GM19043 (cell line): ENCODE data around the gene PARD6G.
"Not testable (repeated sequence)": the region's sequence is repeated elsewhere in the genome, so short reads cannot be mapped to it uniquely, and the experiment has no call there.

Source experiments
- ATAC-seq: cut with Tn5 transposase; IDR thresholded peaks from one replicate; pipeline ENCODE4 v1.9.1; 2021; ENCODE audit warnings: low read depth; ENCODE audit not compliant: unreplicated experiment

PARD6G gene

DNA sequence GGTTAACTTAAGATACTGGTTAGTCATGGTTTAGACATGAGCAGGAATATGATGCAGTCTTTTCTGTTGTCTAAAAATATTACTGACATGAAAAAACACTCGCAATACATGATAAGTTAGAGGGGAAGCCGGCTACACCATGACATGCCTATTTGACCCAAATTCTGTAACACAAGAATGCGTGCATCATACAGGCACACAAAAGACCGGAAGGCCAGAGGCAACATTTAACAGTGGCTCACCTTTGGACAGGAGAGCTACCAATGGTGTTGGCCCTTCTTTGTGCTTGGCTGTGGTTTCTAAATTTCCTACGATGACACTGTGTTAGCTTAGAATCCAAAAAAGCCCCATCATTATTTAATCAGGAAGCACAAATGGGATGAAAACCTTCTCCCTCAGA, 4.1 kb downstream of the PARD6G start:
- ATAC-seq, result no peak

DNA sequence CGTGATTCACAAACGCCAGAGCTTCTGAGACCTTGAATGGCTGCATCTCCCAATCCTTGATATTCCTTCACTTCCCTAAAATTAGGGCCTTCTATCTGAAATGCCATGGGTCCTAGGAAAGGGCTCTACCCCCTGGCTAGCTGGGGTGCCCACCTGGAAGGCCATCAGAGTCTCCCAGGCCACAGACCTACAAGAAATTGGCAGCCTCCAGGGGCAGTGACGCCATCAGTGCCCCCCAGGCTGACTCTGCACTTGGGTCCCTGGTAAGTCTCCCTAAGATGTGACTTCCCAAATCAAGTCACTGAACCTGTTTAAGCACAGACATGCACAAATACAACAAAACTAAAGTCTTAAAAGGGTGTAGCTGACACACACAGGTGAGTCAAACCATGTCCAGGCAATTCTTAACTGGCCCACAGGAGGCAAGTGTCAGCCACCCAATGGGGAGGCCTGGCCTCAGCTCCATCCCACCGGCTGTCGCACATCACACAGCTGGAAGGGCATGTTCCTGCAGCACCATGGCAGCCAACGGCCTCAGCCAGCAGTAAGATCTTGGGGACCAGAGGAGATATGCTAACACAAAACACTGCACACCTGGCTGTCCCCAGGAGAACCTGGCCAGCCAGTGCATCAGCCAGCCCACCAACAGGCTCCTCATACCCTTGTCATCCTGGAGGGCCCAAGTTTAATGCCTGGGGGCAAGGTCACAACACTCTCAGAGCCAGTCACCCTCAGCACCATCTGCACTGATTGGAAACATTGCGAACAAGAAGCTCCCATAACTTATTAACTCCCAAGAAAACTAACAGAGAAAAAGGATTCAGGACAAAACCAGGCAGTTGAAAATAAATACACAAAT, 5.2 kb downstream of the PARD6G start:
- ATAC-seq, result no peak

DNA sequence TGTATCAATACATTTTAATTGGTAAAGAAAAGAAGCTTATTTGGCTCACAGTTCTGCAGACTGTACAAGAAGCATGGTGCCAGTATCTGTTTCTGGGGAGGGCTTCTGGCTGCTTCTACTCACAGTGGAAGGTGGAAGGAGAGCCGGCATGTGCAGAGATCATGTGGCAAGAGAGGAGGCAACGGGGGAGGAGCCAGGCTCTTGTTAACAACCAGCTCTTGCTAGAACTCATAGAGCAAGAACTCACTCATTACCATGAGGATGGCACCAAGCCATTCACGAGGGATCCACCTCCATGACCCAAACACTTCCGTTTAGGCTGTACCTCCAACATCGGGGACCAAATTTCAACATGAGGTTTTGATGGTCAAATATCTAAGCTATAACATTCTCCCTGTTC, 7.5 kb downstream of the PARD6G start:
- ATAC-seq, result no peak

DNA sequence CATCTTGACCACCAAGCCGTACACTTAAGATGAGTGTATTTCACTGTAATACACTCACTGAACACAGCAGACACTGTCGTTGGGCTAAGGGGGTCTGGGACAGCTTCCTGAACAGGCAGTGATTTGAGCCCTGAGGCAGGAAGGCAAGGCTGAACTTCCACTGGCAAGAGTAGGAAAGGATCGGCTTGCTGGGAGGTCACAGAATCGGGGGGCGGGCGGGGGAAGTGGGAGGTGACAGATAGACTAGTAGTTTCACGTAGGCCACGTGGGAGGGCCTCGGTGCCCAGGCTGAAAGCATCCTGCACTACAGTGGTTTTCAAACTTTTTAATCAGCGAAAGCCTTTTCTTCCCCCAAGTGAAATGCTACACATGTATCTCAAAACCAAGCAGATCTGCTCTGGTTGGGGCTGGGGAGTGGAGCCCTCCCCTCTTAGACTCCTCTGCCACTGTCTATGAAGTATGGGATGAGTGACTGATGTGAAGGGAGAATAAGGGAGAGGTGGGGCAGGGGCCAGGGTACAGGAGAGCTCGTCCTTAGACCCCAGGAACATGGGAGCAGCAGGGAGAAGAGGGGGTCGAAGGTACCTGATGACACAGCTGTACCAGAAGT, 8.6 kb downstream of the PARD6G start:
- ATAC-seq, result no peak

DNA sequence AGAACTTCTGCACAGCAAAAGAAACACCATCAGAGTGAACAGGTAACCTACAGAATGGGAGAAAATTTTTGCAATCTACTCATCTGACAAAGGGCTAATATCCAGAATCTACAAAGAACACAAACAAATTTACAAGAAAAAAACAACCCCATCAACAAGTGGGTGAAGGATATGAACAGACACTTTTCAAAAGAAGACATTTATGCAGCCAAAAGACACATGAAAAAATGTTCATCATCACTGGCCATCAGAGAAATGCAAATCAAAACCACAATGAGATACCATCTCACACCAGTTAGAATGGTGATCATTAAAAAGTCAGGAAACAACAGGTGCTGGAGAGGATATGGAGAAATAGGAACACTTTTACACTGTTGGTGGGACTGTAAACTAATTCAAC, 9.8 kb downstream of the PARD6G start:
- ATAC-seq, result not testable (repeated sequence)

DNA sequence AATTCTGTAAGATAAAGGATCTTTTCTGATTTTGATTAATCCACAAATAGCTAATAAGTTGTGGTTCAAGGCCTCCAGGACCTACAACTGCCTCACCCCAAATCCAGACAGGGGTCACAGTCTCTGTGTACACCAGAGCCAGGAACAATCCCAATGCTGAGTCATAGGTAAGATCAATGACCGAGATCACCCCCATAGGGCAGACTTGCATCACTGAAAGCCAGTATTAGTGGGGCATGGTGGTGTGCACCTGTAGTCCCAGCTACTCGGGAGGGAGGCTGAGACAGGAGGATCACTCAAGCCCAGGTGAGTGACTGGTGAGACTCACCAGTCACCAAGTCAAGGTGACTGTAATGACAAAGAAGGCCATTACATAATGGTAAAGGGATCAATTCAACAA, 12.9 kb downstream of the PARD6G start:
- no peak for ATAC-seq

DNA sequence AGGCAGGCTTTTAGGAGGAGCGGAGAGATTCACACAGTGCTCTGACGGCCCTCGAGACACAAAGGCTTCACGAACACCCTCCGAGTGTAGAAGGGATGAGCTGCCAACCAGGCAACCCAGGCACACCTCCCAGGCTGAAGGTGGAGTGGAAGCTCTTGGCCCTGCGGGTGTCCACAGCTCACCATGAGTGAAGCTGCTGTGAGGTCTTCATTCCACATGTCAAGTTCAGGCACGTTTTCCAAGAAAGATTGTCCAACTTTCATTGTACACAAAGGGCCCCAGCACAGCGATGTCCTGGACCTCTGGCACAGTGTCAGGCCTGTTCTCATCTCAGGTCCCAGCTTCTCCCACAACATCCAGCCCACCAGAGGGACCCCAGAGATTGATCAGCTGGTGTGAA, 13.4 kb downstream of the PARD6G start:
- no peak for ATAC-seq

DNA sequence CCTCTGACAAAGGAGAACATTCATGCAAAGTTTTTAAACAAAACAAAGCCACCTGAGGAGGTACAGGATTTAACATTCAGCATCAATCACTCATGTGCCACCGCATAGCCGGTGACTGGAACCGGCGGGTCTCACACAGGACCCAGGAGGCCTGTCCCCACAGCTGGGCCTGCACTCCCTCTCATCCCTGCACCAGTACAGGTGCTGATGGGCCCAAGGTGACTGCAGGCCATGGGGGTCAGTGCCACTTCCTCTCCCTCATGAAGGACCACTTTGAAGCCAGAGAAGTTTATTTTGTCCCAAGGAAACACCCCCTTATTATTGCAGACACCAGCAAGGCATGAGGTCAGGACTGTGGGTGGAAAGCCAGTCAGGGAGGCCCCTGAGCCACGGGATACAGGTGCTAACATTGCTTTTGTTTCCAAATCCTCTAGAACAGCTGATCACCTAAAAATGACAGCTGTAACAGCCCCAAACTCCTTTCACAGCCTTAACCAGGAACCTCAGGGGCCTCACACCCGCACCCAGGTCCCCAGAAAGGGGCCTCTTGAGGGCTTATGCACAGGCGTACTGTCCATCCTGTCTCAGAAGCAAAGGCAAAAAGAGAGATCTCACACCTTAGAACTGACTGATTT, 14.0 kb downstream of the PARD6G start:
- no peak for ATAC-seq

DNA sequence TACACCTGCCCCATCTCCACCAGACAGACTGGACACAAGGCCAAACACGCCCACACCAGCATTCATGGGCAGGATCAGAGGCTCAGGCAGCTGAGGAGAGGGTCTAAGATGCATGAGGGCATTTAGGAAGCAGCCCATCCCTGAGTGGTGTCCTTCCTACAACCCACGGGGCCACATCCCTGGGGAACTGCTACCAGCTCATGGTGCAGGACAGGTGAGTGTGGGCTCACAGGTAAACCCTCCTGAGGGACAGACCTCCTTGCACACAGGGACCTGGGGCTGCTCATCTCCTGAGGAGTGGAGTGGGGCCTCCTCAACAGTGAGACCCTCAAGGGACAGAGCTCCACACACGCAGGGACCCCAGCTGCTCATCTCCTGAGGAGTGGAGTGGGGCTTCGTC, 14.6 kb downstream of the PARD6G start:
- ATAC-seq, result no peak

DNA sequence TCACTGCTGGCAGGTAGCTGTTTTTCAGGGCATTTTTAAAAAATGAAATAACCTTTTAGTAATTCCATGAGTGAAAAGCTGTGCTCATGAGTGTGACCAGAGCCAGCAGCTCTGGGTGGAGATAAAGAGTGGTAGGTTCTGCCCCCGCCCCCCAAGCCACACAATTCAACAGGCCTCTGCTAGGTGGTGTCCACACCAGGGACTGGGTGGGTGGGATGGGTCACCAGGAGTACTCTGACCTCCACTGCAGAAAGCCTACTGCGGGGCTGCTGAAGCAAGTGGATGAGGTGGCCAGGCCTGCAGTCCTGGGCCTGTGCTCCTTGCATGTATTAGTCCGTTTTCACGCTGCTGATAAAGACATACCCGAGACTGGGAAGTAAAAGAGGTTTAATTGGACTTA, 15.3 kb downstream of the PARD6G start:
- ATAC-seq, result no peak

DNA sequence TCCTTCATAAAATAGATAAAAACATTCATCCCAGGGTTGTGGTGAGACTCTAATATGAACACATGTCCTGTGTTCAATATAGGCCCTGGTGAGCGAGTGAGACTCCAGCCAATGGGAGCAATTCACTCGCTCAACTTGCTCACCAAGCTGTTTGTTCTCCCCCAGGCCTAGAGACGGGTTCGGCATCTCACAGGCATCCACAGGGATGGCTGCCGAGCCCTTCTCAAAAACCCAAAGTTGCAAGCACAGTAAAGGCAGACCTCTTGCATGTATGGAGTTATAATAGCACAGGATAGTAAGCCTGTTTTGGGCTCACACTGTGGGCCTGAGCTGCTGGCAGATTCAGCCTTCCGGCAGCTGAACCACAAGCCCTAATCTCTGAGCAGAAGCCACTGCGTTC, 15.7 kb downstream of the PARD6G start:
- ATAC-seq, result no peak

DNA sequence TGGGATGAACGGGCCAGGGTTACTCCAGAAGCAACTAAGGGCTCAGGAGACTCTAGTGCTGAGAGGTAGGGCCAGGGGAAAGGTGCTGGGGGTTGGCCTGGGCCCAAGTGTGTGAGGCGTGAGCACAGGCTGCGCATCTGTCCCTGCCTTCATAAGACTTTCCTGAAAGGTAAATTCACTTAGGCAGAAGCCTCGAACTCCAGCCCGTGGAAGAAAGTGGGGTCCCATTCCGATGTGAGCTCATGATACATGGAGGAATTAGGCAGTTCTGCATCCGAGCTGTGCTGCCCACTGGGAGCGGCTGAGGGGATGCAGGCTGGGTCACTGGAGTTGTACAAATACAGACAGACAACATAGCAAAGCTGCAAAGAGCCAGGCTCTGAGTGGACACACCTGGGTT, 16.2 kb downstream of the PARD6G start:
- ATAC-seq, result no peak

DNA sequence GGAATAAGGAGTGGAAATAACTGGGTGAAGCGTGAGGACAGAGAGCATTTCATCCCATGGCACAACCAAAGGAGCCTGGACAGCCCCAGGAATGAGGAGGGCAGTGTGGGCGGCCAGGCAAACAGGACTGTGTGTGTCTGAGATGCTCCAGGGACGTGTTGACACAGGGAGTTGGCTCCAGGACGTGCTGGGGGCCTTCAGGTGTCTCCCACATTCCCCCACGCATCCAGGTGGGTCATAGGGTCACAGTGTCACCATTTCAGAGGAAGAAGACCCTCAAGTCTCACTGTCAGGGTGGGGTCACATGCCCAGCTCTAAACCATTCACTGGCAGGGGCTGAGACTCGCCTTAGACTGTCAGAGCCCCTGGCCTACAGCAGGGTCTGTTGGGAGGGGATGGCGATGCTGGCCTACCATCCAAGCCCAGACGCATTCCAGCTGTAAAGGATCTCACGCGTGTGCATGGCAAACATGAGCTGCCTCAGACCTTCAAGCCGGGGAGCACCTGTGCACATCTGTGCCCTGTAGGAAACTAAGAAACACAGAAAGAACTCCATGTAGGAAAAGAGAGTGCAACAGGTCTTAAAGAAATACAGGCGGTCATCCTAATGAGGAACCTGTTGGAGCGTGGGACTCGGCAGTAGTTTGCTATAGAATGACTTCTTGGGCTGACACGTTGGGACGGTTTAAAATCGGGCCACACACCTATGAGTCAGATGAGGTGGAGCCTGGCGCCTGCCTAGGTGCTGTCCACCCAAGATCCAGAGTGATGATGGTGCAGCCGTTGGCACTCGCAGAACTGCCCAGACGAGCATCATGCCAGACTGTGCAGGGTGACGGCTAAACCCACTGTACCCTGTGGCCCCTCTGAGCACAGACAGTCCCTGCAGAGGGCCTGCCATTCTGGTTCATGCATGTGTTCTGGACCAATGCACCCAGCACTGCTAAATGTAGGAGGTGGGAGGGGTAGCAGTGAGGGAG, 17.3 kb downstream of the PARD6G start:
- no peak for ATAC-seq

DNA sequence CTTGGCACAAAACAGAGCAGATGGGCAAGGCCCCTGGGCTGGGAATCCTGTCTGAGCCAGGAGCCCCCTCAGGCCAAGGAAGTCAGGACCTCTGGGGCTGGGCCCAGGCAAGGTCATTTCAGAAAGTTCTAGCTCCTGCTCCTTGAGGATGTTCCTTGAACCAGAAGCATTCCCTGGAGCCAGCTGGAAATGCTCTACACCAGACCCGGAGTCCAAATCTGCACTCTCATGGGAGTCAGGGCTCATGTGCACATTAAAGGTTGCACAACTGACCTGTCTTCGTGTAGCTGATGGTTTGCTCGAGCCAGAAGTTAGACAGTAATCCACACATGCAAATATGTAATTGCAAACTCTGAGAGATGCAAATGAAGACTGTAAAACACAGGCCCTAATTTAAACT, 18.0 kb downstream of the PARD6G start:
- no peak for ATAC-seq

DNA sequence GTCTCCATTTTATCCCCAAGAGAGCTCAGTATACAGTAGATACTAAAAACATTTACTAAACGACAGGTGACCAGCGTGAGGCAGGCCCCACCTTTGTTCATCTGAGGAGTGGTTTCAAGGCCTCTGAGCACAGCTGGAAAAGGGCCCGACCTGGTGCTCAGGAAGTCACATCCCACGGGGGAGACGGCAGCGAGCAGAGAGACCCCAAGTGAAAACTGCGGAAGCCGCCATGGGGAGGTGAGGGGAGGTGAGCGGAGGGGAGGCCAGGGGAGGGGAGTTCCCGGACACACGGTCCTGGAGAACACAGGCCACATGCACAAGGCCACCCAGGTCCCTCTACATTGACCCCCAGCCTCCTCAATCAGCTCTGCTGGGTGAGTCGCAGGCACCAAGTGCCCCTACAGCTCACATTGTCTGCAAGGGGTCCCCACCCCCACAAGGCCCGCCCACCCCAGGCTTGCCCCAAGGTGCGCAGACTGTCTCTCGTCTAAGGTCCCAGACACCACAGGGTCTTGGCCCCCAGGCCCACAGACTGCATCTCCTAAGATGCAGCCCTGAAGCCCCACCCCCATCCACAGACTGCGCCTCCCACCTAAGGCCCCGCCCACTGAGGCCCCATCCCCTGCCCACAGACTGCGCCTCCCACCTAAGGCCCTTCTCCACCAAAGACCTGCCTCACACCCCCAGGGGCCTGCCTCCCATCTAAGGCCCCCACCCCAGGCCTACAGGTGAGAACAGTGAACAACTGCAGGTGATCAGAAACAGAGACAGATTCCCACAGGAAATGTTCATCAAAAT, 19.1 kb downstream of the PARD6G start:
- no peak for ATAC-seq

DNA sequence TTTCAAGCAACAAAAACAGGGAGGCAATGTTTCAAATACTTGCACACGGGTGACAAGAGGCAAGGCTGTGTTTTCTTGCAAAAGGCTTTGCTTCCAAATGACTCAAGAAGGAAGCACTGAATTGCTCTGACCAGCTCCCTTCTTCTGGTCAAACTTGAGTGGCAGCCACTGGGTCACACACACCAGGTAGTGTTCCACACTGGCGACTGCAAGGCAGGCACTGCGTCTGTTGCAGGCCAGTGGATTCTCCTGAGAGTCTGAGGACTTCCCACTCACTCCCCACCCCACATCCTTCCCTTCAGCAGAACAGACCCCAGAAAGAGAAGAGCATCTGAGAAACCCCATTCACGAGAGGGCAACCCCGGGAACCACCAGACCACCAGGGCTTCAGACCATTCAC, 19.8 kb downstream of the PARD6G start:
- ATAC-seq, result no peak

DNA sequence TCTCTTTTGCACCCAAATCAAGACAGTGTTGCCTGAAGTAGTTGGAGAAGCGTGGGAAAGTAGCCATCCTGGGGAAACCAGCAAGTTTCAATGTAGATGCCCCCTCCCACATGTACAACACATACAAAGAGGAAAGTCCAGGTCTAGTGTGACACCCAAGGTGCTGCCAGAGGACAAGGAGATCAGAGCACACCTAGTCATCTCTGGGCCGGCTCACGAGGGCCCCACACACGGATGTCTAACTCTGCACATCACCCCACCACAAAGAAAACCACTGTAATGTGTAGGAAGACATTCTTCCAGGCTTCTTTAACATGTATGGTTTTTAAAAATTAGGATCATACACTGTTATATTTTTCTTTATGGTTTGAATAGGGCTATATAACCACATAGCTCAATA, 21.6 kb downstream of the PARD6G start:
- ATAC-seq, result no peak

DNA sequence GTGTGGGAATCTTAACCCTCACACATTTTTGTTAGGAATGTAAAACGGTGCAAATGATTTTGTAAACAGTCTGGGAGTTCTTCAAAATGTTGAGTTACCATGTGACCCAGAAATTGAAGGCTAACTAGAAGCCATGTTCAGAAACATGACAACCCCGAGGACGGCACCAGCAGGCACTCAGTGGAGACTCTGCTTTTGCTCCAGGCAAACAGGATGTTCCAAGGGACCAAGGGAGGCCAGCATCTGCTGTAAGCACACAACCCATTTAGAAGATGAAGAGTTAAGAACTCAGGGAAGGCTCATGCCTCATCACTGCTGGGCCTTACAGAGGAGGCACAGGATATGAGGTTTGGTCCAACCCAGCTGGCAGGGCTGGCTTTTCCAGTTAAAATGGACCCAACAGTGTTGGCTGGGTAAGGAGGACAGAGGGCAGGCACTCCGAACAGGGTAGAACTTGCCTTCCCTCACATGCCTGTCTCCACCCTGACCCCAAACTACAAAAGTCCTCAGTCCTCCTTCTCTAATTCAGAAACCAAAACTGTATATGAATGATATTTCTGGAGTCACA, 23.6 kb downstream of the PARD6G start:
- no peak for ATAC-seq

DNA sequence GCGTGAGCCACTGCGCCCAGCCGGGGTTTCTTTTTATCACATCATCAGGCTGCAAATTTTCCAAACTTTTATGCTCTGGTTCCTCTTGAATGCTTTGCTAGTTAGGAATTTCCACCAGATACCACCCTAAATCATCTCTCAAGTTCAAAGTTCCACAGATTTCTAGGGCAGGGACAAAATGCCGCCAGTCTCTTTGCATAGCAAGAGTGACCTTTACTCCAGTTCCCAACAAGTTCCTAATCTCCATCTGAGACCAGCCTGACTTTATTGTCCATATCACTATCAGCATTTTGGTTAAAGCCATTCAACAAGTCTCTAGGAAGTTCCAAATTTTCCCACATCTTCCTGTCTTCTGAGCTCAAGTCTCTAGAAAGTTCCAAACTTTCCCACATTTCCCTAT, 27.8 kb downstream of the PARD6G start:
- not testable (repeated sequence) for ATAC-seq
